K562 (cell line): ENCODE data around the gene PRKAR1A. TPM values are rescaled to one million over a fixed set of nuclear protein-coding genes. Genes with fewer than 3 reads are reported as not detected.

ENCODE experiments used
- ATAC-seq: fragments of 200-7000 bp; cut with Tn5 transposase; 3 replicates; pipeline ENCODE4 v1.9.1; 2020; ENCODE audit warnings: moderate library complexity
- BruUV-seq: library from RNA; stranded (reverse); fragments of 400-500 nt; replicated peaks from 2 replicates; lab custom pipeline; 2021; lab: Mats Ljungman, UMichigan
- CTCF ChIA-PET: fragments of 300-600 bp; formaldehyde crosslinking; extraction: SDS; loops from one replicate; lab custom pipeline; 2021; ENCODE audit warnings: low intra/inter-chr PET ratio; lab: Yijun Ruan, JAX
- POLR2A ChIA-PET: fragments of 300-600, 350-650 bp; sonication (Branson Sonifier 250); formaldehyde crosslinking; extraction: SDS; loops from one replicate; lab custom pipeline; 2021; ENCODE audit warnings: antibody characterized with exemption, inconsistent platforms; lab: Yijun Ruan, JAX
- DNase-seq, 4 experiments: peaks; one replicate each; pipeline versions ENCODE4 v3.0.0 to v3.0.0-alpha.2; 2011 to 2018; ENCODE audit warnings: low spot score in 3 of 4, mixed read lengths in 3 of 4; ENCODE audit errors: extremely low read depth in 1 of 4
- FAIRE-seq: peaks from 2 replicates; lab custom pipeline; 2011; peaks lifted over from hg19 to GRCh38; lab: Jason Lieb, UNC
- H2AFZ ChIP-seq: 2 replicates; pipeline ENCODE4 v1.6.0; 2011; ENCODE audit warnings: low read depth, low read length, control low read depth, inconsistent platforms
- H3K27ac ChIP-seq: fragments of 200-600 bp; 3 replicates; pipeline ENCODE4 v1.8.0; 2011; ENCODE audit warnings: low read depth, mild to moderate bottlenecking, control low read depth, inconsistent platforms, low read length, moderate library complexity, mixed read lengths; ENCODE audit errors: extremely low read depth
- H3K27me3 ChIP-seq, 2 experiments: fragments of 300-600 bp in 1 of 2; 2 replicates in 1 of 2; 3 replicates in 1 of 2; pipeline versions ENCODE4 v1.6.0 to v1.8.0; 2011; ENCODE audit warnings: inconsistent platforms in 2 of 2, low read length in 2 of 2, mild to moderate bottlenecking in 1 of 2, mixed read lengths in 1 of 2, moderate library complexity in 1 of 2; ENCODE audit not compliant: control insufficient read depth in 2 of 2, insufficient read depth in 2 of 2
- H3K36me3 ChIP-seq: fragments of 300-600 bp; 3 replicates; pipeline ENCODE4 v1.8.0; 2011; ENCODE audit warnings: mild to moderate bottlenecking, low read length, inconsistent platforms; ENCODE audit not compliant: control insufficient read depth, insufficient read depth
- H3K4me1 ChIP-seq, 2 experiments: fragments of 200-600 bp in 1 of 2; replicated peaks in 1 of 2; 2 replicates in 1 of 2; 3 replicates in 1 of 2; pipeline versions ENCODE4 v1.5.1 to v1.8.0; 2011; ENCODE audit warnings: inconsistent platforms in 2 of 2, low read length in 2 of 2, mild to moderate bottlenecking in 1 of 2, mixed read lengths in 1 of 2, moderate library complexity in 1 of 2; ENCODE audit not compliant: control insufficient read depth in 2 of 2, insufficient read depth in 2 of 2
- H3K4me2 ChIP-seq: 2 replicates; pipeline ENCODE4 v1.6.1; 2011; ENCODE audit warnings: low read length, control low read depth, inconsistent platforms, mixed read lengths; ENCODE audit not compliant: insufficient read depth
- H3K4me3 ChIP-seq: fragments of 200-600 bp; sonication (generic), shearing (Covaris generic); 2 replicates; pipeline ENCODE4 v1.5.1; 2016; ENCODE audit warnings: control low read depth, inconsistent platforms
- H3K79me2 ChIP-seq: fragments of 200-600 bp; 3 replicates; pipeline ENCODE4 v1.8.0; 2011; ENCODE audit warnings: low read length, inconsistent platforms; ENCODE audit not compliant: control insufficient read depth, insufficient read depth
- H3K9ac ChIP-seq, 2 experiments: 2 replicates each; pipeline versions ENCODE4 v1.6.0 to v1.6.1; 2011; ENCODE audit warnings: low read depth in 2 of 2, low read length in 2 of 2, control low read depth in 1 of 2, inconsistent platforms in 1 of 2, mild to moderate bottlenecking in 1 of 2, mixed read lengths in 1 of 2; ENCODE audit not compliant: insufficient read depth in 1 of 2
- H3K9me1 ChIP-seq: one replicate; pipeline ENCODE4 v1.6.0; 2011; ENCODE audit warnings: inconsistent platforms, mild to moderate bottlenecking, low read length, moderate library complexity; ENCODE audit not compliant: control insufficient read depth, insufficient read depth
- H3K9me3 ChIP-seq: replicated peaks from 2 replicates; pipeline ENCODE4 v1.5.1; 2011; ENCODE audit warnings: low read depth, low read length, inconsistent platforms; ENCODE audit not compliant: control insufficient read depth, insufficient read depth
- H4K20me1 ChIP-seq: replicated peaks from 2 replicates; pipeline ENCODE4 v1.6.1; 2011; ENCODE audit warnings: low read length, inconsistent platforms, mixed read lengths; ENCODE audit not compliant: control insufficient read depth, insufficient read depth
- ATF4 ChIP-seq: fragments of 450-650 bp; formaldehyde crosslinking; IDR thresholded peaks from 2 replicates; pipeline ENCODE4 v1.4.0; 2022; ENCODE audit warnings: mild to moderate bottlenecking, moderate library complexity
- GABPA ChIP-seq: fragments of 200-800 bp; sonication (Bioruptor generic); conservative IDR thresholded peaks from 2 replicates; pipeline ENCODE4 v1.6.1; 2016; ENCODE audit warnings: low read depth, missing genetic modification characterization, missing compliant biosample characterization
- HDAC6 ChIP-seq: IDR thresholded peaks from 2 replicates; pipeline ENCODE4 v1.6.1; 2012; ENCODE audit warnings: low read depth, mild to moderate bottlenecking, control low read depth, inconsistent platforms, low read length, moderate library complexity
- KDM1A ChIP-seq, 2 experiments: fragments of 450-650 bp; IDR thresholded peaks; 2 replicates each; pipeline ENCODE4 v1.6.1; 2016; ENCODE audit warnings: mild to moderate bottlenecking in 2 of 2
- NR2C2 ChIP-seq, 2 experiments: fragments of 200-800 bp in 1 of 2; sonication (Bioruptor generic) in 1 of 2; sonication (generic) in 1 of 2; formaldehyde crosslinking in 1 of 2; IDR thresholded peaks; 2 replicates each; pipeline versions ENCODE4 v1.6.1 to v1.8.0; 2016 to 2022; ENCODE audit warnings: mild to moderate bottlenecking in 1 of 2, missing compliant biosample characterization in 1 of 2, missing genetic modification characterization in 1 of 2, missing genetic modification reagents in 1 of 2
- SAP30 ChIP-seq: fragments of 200-600 bp; sonication (generic); IDR thresholded peaks from 2 replicates; pipeline ENCODE4 v1.6.1; 2012; ENCODE audit warnings: borderline replicate concordance, low read depth, mild to moderate bottlenecking, moderate library complexity, low read length, control low read depth, inconsistent platforms; ENCODE audit not compliant: insufficient read depth, poor library complexity, severe bottlenecking
- SMAD1 ChIP-seq: fragments of 150-350 bp; IDR thresholded peaks from 2 replicates; pipeline ENCODE4 v1.6.1; 2014; ENCODE audit warnings: low read length, low read depth; ENCODE audit not compliant: partially characterized antibody
- ZBTB40 ChIP-seq, 2 experiments: fragments of 450-650 bp in 1 of 2; sonication (generic) in 1 of 2; formaldehyde crosslinking in 1 of 2; IDR thresholded peaks; 2 replicates each; pipeline versions ENCODE4 v1.7.1 to v1.9.0; 2016 to 2022; ENCODE audit warnings: inconsistent platforms in 1 of 2, mild to moderate bottlenecking in 1 of 2, missing genetic modification reagents in 1 of 2
- WGBS: fragments of 100-300 bp; shearing (Covaris generic); methylation state at CpG from one replicate; pipeline ENCODE4 v1.1.6; 2016; ENCODE audit warnings: low coverage, mixed read lengths; ENCODE audit not compliant: insufficient coverage; ENCODE audit errors: missing lambda C conversion rate; 5-methylcytosine and 5-hydroxymethylcytosine counted together
- in situ Hi-C: fragments of 300-500 bp; cut with MboI; formaldehyde crosslinking; loops from 4 replicates; pipeline ENCODE4 v1.15.0; 2018; ENCODE audit warnings: inconsistent platforms, mixed read lengths
- intact Hi-C: fragments of 100-400 bp; cut with micrococcal nuclease; formaldehyde crosslinking; loops from 2 replicates; pipeline ENCODE4 v1.14.2; 2022
- polyA plus RNA-seq, 8 experiments: library from polyadenylated mRNA; depleted of rRNA in 4 of 8; stranded (reverse) in 5 of 8; unstranded in 3 of 8; fragments of >200 nt; fragmentation: Nextera tagmentation in 2 of 8; fragmentation: Illumina TruSeq in 1 of 8; extraction: Ambion mirVana in 2 of 8; extraction: Trizol in 1 of 8; gene quantifications; 2 replicates each; pipeline versions ENCODE4 v1.2.1 to v1.2.3, GENCODE V29; 2011 to 2014; ENCODE audit warnings: inconsistent platforms in 1 of 8, missing spikeins in 1 of 8
- total RNA-seq, 7 experiments: library from RNA; depleted of rRNA in 6 of 7; stranded (reverse); fragments of >200 nt in 6 of 7; fragmentation: Illumina TruSeq in 2 of 7; extraction: Trizol in 2 of 7; gene quantifications; 2 replicates each; pipeline versions ENCODE4 v1.2.1 to v1.2.3, GENCODE V29; 2011 to 2021; ENCODE audit warnings: low replicate concordance in 1 of 7

PRKAR1A gene
- total and polyA plus RNA-seq, 9 of the 15 experiments (the other 6 are each of a cell fraction or from before 2014, with no cell fraction given): 15.0 to 95.6 (median 67.5) TPM

DNA sequence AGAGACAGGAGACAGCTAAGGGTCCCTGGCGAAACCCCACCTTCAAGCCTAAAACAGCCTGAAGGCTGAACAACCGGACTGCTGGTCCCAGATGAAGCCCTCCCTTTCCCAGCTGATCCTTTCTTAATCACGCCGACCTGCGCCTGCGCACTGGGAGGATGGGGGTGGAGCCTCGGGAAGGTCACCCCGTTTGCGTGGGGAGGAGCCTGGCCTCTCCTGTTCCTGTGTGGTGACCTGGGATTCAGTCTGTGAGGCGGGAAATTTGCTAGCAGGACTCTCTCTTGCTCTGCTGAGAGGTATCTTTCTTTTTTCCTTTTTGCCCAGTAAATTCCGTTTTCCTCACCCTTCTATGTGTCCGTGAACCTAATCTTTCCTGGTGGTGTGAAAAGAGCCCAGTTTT, 79.4 kb downstream of the PRKAR1A start (continued):
- TF ChIP-seq HDAC6: no peak
- no peak for TF ChIP-seq SAP30

GRCh38 chr17:68592009-68592408, 79.8 kb downstream of the PRKAR1A start:
- peaks cover 0 to 6% of the 10 kb centered on the region in 2 experiments; a peak in 1 of 5 replicates for H3K4me1 ChIP-seq
- H2AFZ ChIP-seq: peak overlapping the region; percentile 92
- intact Hi-C loops: no loop called here
- in situ Hi-C loops: no loop called here
- H3K4me2 ChIP-seq: peak overlapping the region; percentile 53
- FAIRE-seq (no peak), DNase-seq (no peak), ATAC-seq (no peak)
- H3K4me3 ChIP-seq: no peak overlapping the region
- H3K36me3 ChIP-seq: no peaks in the 10 kb centered on the region
- no peaks in the 10 kb centered on the region for H3K9me3 ChIP-seq
- BruUV-seq: TSS peak; percentile 75
- CTCF ChIA-PET: no interaction called here
- POLR2A ChIA-PET: no interaction called here
- peaks cover 0 to 9% of the 10 kb centered on the region in 2 experiments; a peak in 3 of 5 replicates for H3K27me3 ChIP-seq
- H3K27ac ChIP-seq: no peak overlapping the region
- WGBS: 13% methylated on average over 2 of the region's 2 CpGs
- H3K79me2 ChIP-seq: no peaks in the 10 kb centered on the region
- H3K9me1 ChIP-seq: no peaks in the 10 kb centered on the region
- peak overlapping the region in 1 of 2 experiments; percentile 2; a peak in 1 of 4 replicates for H3K9ac ChIP-seq
- H4K20me1 ChIP-seq: no peaks in the 10 kb centered on the region
- TF ChIP-seq SMAD1 (no peak), ZBTB40 (IDR thresholded peaks at IDR 0.05) (no peak), ZBTB40 (CRISPR knock-in tag; IDR thresholded peaks at IDR 0.05) (no peak), KDM1A (IDR thresholded peaks at IDR 0.05) (no peak), GABPA (tag) (0 out of 2 replicates have a peak, but pooled peaks have one; percentile 22), ATF4 (CRISPR knock-in tag) (no peak), NR2C2 (CRISPR knock-in tag; IDR thresholded peaks at IDR 0.05) (no peak), NR2C2 (tag; IDR thresholded peaks at IDR 0.05) (0 out of 2 replicates have a peak, but pooled peaks have one; percentile 12)
